ENCODE data around the gene TNFSF8.

Gene TNFSF8

GRCh38 chr9:114962809-114963208, 32.4 kb upstream of the TNFSF8 start:
- DNase-seq (ENCODE audit: insufficient read length, low spot score), result no peak
- FAIRE-seq, result no peak

GRCh38 chr9:114960276-114960675, 29.9 kb upstream of the TNFSF8 start:
- no peak for TF ChIP-seq CTCF (IDR thresholded peaks at IDR 0.05; ENCODE audit: insufficient read depth, missing control alignments)
- no peak for FAIRE-seq
- DNase-seq (ENCODE audit: insufficient read length, low spot score), result no peak

More at GRCh38 chr9:114962809-114963208, 32.4 kb upstream of the TNFSF8 start:
- no peak for TF ChIP-seq CTCF (IDR thresholded peaks at IDR 0.05; ENCODE audit: insufficient read depth, missing control alignments)

- DNase-seq (ENCODE audit: insufficient read length, low spot score) (no peak), FAIRE-seq (no peak)
- TF ChIP-seq CTCF (IDR thresholded peaks at IDR 0.05; ENCODE audit: insufficient read depth, missing control alignments), result no peak
These were observed 28.4 kb upstream of the TNFSF8 start for GRCh38 chr9:114958844-114959235.

GRCh38 chr9:114958021-114958843, 27.8 kb upstream of the TNFSF8 start:
- TF ChIP-seq CTCF (IDR thresholded peaks at IDR 0.05; ENCODE audit: insufficient read depth, missing control alignments), result no peak
- no peak for DNase-seq (ENCODE audit: insufficient read length, low spot score)
- no peak for FAIRE-seq

- no peak for TF ChIP-seq CTCF (IDR thresholded peaks at IDR 0.05; ENCODE audit: insufficient read depth, missing control alignments)
- FAIRE-seq, result no peak
- no peak for DNase-seq (ENCODE audit: insufficient read length, low spot score)
These were observed 27.2 kb upstream of the TNFSF8 start for GRCh38 chr9:114957558-114957957.

GRCh38 chr9:114954956-114955582, 24.7 kb upstream of the TNFSF8 start:
- no peak for TF ChIP-seq CTCF (IDR thresholded peaks at IDR 0.05; ENCODE audit: insufficient read depth, missing control alignments)
- FAIRE-seq, result no peak
- DNase-seq (ENCODE audit: insufficient read length, low spot score), result no peak

GRCh38 chr9:114953959-114954358, 23.6 kb upstream of the TNFSF8 start:
- no peak for TF ChIP-seq CTCF (IDR thresholded peaks at IDR 0.05; ENCODE audit: insufficient read depth, missing control alignments)
- FAIRE-seq (no peak), DNase-seq (ENCODE audit: insufficient read length, low spot score) (no peak)
